GM18867 (cell line): ENCODE data around the gene USP6NL.

Experiments used
- ATAC-seq: cut with Tn5 transposase; IDR thresholded peaks from one replicate; pipeline ENCODE4 v1.9.1; 2021; ENCODE audit warnings: mild to moderate bottlenecking, moderate library complexity; ENCODE audit not compliant: unreplicated experiment

The USP6NL gene

GRCh38 chr10:11429439-11430052 is 181.9 kb downstream of the USP6NL start:
- ATAC-seq, result no peak

DNA sequence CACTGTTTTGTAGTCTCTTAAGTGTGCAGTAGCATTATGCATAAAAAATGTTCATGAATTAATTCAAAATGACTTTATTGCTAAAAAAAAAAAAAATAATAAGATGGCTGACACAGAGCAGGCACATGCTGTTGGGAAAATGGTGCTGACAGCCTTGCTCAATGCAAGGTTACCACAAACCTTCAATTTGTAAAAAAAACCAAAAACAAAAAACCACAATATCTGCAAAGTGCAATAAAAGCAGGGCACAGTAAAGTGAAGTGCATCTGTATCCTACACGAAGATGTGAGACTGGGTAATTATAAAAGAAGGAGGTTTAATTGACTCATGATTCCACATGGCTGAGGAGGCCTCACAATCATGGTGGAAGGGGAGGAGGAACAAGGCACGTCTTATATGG is 185.8 kb downstream of the USP6NL start:
- ATAC-seq, result no peak

DNA sequence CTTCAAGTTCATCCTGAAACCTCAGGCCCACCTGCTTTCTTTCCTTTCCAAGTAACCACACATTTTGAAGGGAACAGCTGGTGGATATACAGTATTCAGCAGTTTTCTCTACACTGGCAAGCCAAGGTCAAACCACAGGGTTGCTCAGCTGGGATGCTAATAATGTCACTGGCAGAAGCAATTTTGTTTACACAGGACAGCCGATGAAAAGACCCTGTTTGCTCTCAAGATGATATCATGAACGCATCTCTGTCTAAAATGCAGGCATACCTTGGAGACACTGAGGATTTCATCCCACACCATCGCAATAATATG is 186.2 kb downstream of the USP6NL start:
- no peak for ATAC-seq

GRCh38 chr10:11424456-11425295 is 186.8 kb downstream of the USP6NL start:
- ATAC-seq, result peak; percentile 46

GRCh38 chr10:11416974-11417373 is 194.5 kb downstream of the USP6NL start:
- ATAC-seq, result no peak

GRCh38 chr10:11415095-11415494 is 196.4 kb downstream of the USP6NL start:
- ATAC-seq, result no peak

DNA sequence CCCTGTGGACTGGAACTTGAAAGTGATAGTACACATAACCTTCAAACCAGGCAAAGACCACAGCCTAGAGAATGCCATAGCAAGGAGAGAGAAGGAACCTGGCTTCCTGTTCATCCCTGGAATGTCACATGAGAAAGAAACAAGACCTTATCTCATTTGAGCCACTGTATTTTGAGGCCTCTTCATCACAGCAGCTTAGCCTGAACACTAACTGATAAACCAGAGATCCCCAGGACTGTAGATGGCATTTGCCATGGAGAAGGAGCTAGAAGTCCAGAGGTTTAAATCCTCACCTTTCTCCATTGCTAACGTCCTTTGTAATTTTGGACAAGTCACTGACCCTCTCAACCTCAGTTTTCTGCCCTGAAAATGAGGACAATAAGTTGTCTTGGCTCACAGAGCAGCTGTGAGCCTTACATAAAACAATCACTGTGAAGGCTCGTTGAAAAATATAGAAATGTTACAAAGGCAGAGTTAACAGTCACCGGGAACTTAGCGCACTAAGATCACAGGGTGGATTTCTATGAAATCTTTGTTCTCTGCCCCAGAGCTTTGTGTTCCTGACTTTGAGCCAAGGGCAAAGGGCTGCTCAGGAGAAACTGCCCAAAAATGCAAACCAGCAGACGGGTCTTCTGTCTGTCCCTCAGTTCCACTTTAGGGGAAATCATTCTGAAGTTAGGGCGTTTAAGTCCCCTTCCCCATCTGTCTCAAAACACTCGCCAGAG is 197.0 kb downstream of the USP6NL start:
- no peak for ATAC-seq

DNA sequence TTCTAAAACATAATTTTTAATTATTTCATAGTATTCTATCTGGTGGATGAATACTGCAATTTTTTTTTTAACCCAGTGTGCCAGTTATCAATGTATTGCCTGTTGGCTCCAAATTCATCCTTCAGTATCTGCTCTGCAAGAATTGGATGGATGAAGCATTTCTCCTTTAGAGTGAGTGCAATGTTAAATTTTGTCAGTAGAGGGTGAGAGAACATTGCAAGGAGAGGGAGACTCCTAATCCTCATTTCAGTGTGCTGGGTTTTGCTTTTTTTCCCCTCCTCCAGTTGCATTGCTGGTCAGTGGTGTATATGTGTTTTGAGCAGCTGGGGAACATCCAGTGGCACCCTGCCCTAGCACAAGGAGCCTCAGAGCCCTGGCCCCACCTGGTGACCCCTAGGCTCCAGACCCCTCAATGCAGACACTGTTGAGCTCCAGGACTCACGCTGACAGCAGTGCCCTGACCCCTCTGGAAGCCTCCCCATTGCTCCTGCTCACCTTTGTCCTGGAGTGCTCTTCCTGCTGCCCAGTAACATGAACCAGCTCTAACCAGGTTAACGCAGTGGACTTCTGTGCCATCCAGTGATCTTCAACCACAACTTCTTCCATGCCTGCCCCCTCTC is 199.4 kb downstream of the USP6NL start:
- ATAC-seq, result no peak

DNA sequence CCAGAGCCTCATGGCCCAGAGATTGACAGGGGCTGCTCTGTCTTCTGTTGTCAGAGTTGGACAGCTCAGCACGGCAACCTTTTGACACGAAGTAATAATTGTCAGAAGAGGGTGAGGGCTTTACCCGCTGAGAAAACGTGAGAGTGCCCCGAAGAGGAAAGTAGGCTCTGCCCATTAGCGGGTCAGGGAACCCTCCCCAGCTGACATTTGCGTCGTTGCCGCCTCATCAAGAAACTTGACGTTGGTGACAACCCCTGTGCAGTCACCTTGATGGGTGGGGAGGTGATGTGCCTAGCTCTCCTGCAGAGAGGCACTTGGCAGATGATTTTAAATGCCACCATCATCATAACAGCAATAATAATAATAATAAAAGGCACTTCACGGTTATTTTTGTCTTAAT is 202.1 kb downstream of the USP6NL start:
- ATAC-seq, result no peak

GRCh38 chr10:11407939-11408338 is 203.5 kb downstream of the USP6NL start:
- ATAC-seq, result no peak

DNA sequence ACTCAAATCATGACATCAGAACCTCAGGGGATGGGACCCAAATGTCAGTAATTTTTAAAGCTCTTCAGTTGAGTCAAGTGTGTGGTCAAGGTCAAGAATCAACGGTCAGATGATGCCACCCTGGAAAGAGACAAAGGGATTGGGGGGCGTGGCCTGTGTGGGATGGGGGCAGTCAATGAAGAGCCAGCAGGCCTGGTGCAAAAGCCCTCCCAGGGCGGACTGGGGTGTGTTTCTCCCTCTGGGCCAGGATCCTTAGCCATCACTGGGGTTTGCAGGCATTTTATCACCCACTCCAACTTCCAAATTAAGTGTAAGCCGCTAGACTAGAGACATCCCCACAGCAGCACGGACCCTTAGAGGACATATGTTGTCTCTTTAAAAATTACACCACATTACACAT is 204.7 kb downstream of the USP6NL start:
- no peak for ATAC-seq

- no peak for ATAC-seq
These were observed 206.5 kb downstream of the USP6NL start for GRCh38 chr10:11404901-11405300.
